Activated CD8-positive, alpha-beta T cell treated with anti-CD3 and anti-CD28 coated beads for 36 hours (primary cell): ENCODE measurements around the gene FXYD5. TPM values are rescaled to one million over a fixed set of nuclear protein-coding genes. Genes with fewer than 3 reads are reported as not detected.
A peak's percentile ranks its signal among the peaks of the same experiment; 100 is the strongest.

Experiments
- ATAC-seq: fragments of 200-7000 bp; cut with Tn5 transposase; one replicate; pipeline ENCODE4 v1.10.0; 2021; ENCODE audit warnings: mild to moderate bottlenecking, moderate library complexity
- CTCF ChIA-PET: fragments of 350-600 bp; sonication (Branson Sonifier 250); formaldehyde crosslinking; loops from one replicate; lab custom pipeline; 2021; ENCODE audit warnings: antibody characterized with exemption; lab: Charles Lee
- POLR2A ChIA-PET: fragments of 350-600 bp; sonication (Branson Sonifier 250); formaldehyde crosslinking; loops from one replicate; lab custom pipeline; 2021; ENCODE audit warnings: antibody characterized with exemption; lab: Charles Lee
- DNase-seq: peaks from one replicate; pipeline ENCODE4 v3.0.0-alpha.2; 2020
- H3K27ac Mint-ChIP-seq: one replicate; pipeline ENCODE4 v1.8.0; 2021; ENCODE audit warnings: mild to moderate bottlenecking, mixed read lengths
- H3K27me3 Mint-ChIP-seq: one replicate; pipeline ENCODE4 v1.8.0; 2021; ENCODE audit warnings: mixed read lengths
- H3K36me3 Mint-ChIP-seq: one replicate; pipeline ENCODE4 v1.8.0; 2021; ENCODE audit warnings: low read depth, mixed read lengths
- H3K4me1 Mint-ChIP-seq: one replicate; pipeline ENCODE4 v1.8.0; 2021; ENCODE audit warnings: low read depth, mixed read lengths
- H3K4me3 Mint-ChIP-seq: one replicate; pipeline ENCODE4 v1.8.0; 2021; ENCODE audit warnings: mild to moderate bottlenecking, moderate library complexity, mixed read lengths
- H3K9me3 Mint-ChIP-seq: one replicate; pipeline ENCODE4 v1.8.0; 2021; ENCODE audit warnings: mixed read lengths
- CTCF ChIP-seq: fragments of 200-600 bp; IDR thresholded peaks from one replicate; pipeline ENCODE4 v1.8.0; 2022; ENCODE audit warnings: antibody characterized with exemption, mild to moderate bottlenecking
- intact Hi-C: fragments of 100-400 bp; cut with micrococcal nuclease; formaldehyde crosslinking; loops from one replicate; pipeline ENCODE4 v1.10.0; 2022
- total RNA-seq, 2 experiments: library from RNA; stranded (reverse); gene quantifications; one replicate each; pipeline ENCODE4 v1.2.3, GENCODE V29; 2021

The FXYD5 gene
- 100 to 1,000 TPM; 225 to 241 TPM for total RNA-seq

GRCh38 chr19:35154525-35155406, at the start of gene FXYD5:
Gene FXYD5, plus strand, starts transcription at chr19:35154735. Its CDS starts 816 bp downstream, at chr19:35155551.
- Mint-ChIP-seq H3K36me3 (peaks cover 47% of the 10 kb centered on the region), H3K4me3 (peak within 1 kb of the TSS; percentile 95), H3K4me1 (peaks cover 49% of the 10 kb centered on the region), H3K27ac (peak within 1 kb of the TSS; percentile 99), H3K9me3 (no peaks in the 10 kb centered on the region), H3K27me3 (no peaks in the 10 kb centered on the region)
- TF ChIP-seq CTCF, result no peak
- ChIA-PET POLR2A (interaction anchor here (0.7 to 2.0 kb wide), 18 partner anchors 8 to 193 kb away, joined by 3 to 11 read pairs (median 4); partner anchors contain the start of gene FFAR1), CTCF (interaction anchor here (0.8 to 6.2 kb wide), 16 partner anchors 8 to 96 kb away, joined by 3 to 57 read pairs (median 6); partner anchors contain the start of gene FXYD7)
- peak; percentile 92 for DNase-seq
- intact Hi-C loops, result no loop called here
- peak; percentile 78 for ATAC-seq

GRCh38 chr19:35105047-35105410, 49.5 kb upstream of the FXYD5 start:
- ChIA-PET POLR2A (no interaction called here), CTCF (no interaction called here)
- intact Hi-C loops, result no loop called here
- H3K27ac Mint-ChIP-seq, result no peak overlapping the region
- H3K4me1 Mint-ChIP-seq, result peaks cover 8% of the 10 kb centered on the region
- H3K27me3 Mint-ChIP-seq, result no peaks in the 10 kb centered on the region
- no peak for DNase-seq
- no peak for TF ChIP-seq CTCF
- no peaks in the 10 kb centered on the region for H3K36me3 Mint-ChIP-seq
- no peak for ATAC-seq
- peaks cover 8% of the 10 kb centered on the region for H3K9me3 Mint-ChIP-seq
- H3K4me3 Mint-ChIP-seq, result no peak overlapping the region

- no peaks in the 10 kb centered on the region for H3K27me3 Mint-ChIP-seq
- ATAC-seq, result no peak
- POLR2A ChIA-PET, result no interaction called here
- no peaks in the 10 kb centered on the region for H3K36me3 Mint-ChIP-seq
- H3K4me1 Mint-ChIP-seq, result peaks cover 8% of the 10 kb centered on the region
- H3K4me3 Mint-ChIP-seq, result no peak overlapping the region
- peaks cover 8% of the 10 kb centered on the region for H3K9me3 Mint-ChIP-seq
- TF ChIP-seq CTCF, result no peak
- intact Hi-C loops, result no loop called here
- H3K27ac Mint-ChIP-seq, result peak overlapping the region; percentile 12
- DNase-seq, result peak; percentile 19
- CTCF ChIA-PET, result interaction anchor here (0.8 to 1.2 kb wide), 2 partner anchors 9 to 36 kb away, joined by 3 to 4 read pairs; no protein-coding TSS in a partner anchor
Observed at GRCh38 chr19:35105411-35106290, 48.9 kb upstream of the FXYD5 start.

- no peaks in the 10 kb centered on the region for H3K36me3 Mint-ChIP-seq
- TF ChIP-seq CTCF, result no peak
- H3K27me3 Mint-ChIP-seq, result no peaks in the 10 kb centered on the region
- no peak for DNase-seq
- ChIA-PET CTCF (interaction anchor here (0.8 to 1.2 kb wide), 2 partner anchors 9 to 36 kb away, joined by 3 to 4 read pairs; no protein-coding TSS in a partner anchor), POLR2A (no interaction called here)
- no peak overlapping the region for H3K27ac Mint-ChIP-seq
- ATAC-seq, result no peak
- H3K4me3 Mint-ChIP-seq, result no peak overlapping the region
- H3K9me3 Mint-ChIP-seq, result peaks cover 8% of the 10 kb centered on the region
- intact Hi-C loops, result no loop called here
- peaks cover 8% of the 10 kb centered on the region for H3K4me1 Mint-ChIP-seq
Observed at GRCh38 chr19:35106291-35106583, 48.3 kb upstream of the FXYD5 start.
